ENCODE data around the gene GALNT16.

DNA sequence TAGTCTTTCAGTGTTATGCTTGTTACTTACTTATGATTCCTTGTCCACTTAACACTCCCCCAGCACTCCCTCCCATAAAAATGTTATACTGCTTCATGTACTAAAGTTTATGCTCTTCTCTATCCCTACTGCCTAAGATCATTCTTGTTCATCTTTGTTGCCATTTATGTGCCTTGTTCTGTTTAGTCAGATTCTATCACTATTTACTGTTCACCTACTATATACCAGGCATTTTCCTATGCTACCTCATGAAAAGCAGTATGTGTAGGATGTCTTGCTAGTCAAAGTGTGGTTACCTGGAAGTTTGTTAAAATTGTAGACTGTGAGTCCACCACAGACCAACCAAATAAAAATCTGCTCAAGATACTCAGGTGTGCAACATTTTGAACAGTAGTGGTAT lies 114.3 kb downstream of the GALNT16 start:
- TF ChIP-seq, protein P1, sequence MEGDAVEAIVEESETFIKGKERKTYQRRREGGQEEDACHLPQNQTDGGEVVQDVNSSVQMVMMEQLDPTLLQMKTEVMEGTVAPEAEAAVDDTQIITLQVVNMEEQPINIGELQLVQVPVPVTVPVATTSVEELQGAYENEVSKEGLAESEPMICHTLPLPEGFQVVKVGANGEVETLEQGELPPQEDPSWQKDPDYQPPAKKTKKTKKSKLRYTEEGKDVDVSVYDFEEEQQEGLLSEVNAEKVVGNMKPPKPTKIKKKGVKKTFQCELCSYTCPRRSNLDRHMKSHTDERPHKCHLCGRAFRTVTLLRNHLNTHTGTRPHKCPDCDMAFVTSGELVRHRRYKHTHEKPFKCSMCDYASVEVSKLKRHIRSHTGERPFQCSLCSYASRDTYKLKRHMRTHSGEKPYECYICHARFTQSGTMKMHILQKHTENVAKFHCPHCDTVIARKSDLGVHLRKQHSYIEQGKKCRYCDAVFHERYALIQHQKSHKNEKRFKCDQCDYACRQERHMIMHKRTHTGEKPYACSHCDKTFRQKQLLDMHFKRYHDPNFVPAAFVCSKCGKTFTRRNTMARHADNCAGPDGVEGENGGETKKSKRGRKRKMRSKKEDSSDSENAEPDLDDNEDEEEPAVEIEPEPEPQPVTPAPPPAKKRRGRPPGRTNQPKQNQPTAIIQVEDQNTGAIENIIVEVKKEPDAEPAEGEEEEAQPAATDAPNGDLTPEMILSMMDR (IDR thresholded peaks at IDR 0.05; ENCODE audit: borderline replicate concordance, extremely low read depth, low read length, poor library complexity, severe bottlenecking): no peak
- no peak for TF ChIP-seq EZH2 (IDR thresholded peaks at IDR 0.05; ENCODE audit: borderline replicate concordance, low read depth, low read length, severe bottlenecking)
